ENCODE results near the gene FAM149B1. TPM values are rescaled to one million over a fixed set of nuclear protein-coding genes. Genes with fewer than 3 reads are reported as not detected.

Gene FAM149B1
- total and polyA plus RNA-seq, 2 of the 13 experiments (the other 11 are each of a cell fraction or from before 2014, with no cell fraction given), result 9.3 to 16.8 TPM

- TF ChIP-seq, protein P1, sequence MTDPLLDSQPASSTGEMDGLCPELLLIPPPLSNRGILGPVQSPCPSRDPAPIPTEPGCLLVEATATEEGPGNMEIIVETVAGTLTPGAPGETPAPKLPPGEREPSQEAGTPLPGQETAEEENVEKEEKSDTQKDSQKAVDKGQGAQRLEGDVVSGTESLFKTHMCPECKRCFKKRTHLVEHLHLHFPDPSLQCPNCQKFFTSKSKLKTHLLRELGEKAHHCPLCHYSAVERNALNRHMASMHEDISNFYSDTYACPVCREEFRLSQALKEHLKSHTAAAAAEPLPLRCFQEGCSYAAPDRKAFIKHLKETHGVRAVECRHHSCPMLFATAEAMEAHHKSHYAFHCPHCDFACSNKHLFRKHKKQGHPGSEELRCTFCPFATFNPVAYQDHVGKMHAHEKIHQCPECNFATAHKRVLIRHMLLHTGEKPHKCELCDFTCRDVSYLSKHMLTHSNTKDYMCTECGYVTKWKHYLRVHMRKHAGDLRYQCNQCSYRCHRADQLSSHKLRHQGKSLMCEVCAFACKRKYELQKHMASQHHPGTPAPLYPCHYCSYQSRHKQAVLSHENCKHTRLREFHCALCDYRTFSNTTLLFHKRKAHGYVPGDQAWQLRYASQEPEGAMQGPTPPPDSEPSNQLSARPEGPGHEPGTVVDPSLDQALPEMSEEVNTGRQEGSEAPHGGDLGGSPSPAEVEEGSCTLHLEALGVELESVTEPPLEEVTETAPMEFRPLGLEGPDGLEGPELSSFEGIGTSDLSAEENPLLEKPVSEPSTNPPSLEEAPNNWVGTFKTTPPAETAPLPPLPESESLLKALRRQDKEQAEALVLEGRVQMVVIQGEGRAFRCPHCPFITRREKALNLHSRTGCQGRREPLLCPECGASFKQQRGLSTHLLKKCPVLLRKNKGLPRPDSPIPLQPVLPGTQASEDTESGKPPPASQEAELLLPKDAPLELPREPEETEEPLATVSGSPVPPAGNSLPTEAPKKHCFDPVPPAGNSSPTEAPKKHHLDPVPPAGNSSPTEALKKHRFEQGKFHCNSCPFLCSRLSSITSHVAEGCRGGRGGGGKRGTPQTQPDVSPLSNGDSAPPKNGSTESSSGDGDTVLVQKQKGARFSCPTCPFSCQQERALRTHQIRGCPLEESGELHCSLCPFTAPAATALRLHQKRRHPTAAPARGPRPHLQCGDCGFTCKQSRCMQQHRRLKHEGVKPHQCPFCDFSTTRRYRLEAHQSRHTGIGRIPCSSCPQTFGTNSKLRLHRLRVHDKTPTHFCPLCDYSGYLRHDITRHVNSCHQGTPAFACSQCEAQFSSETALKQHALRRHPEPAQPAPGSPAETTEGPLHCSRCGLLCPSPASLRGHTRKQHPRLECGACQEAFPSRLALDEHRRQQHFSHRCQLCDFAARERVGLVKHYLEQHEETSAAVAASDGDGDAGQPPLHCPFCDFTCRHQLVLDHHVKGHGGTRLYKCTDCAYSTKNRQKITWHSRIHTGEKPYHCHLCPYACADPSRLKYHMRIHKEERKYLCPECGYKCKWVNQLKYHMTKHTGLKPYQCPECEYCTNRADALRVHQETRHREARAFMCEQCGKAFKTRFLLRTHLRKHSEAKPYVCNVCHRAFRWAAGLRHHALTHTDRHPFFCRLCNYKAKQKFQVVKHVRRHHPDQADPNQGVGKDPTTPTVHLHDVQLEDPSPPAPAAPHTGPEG (CRISPR knock-in tag; IDR thresholded peaks at IDR 0.05), result peak; percentile 32; the same call in 1 of the 2 replicates
- no peak for TF ChIP-seq RFX1 (IDR thresholded peaks at IDR 0.05)
- no peak for TF ChIP-seq PRDM4 (CRISPR knock-in tag; IDR thresholded peaks at IDR 0.05; ENCODE audit: borderline replicate concordance)
- TF ChIP-seq, protein P2, sequence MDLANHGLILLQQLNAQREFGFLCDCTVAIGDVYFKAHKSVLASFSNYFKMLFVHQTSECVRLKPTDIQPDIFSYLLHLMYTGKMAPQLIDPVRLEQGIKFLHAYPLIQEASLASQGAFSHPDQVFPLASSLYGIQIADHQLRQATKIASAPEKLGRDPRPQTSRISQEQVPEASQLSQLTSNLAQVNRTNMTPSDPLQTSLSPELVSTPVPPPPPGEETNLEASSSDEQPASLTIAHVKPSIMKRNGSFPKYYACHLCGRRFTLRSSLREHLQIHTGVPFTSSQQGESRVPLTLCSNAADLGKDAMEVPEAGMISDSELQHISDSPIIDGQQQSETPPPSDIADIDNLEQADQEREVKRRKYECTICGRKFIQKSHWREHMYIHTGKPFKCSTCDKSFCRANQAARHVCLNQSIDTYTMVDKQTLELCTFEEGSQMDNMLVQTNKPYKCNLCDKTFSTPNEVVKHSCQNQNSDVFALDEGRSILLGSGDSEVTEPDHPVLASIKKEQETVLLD (CRISPR knock-in tag; IDR thresholded peaks at IDR 0.05; ENCODE audit: low read depth), result peak; percentile 97
- peak in 1 of 2 experiments; percentile 78; a peak in 1 of 4 replicates for TF ChIP-seq KLF16 (CRISPR knock-in tag; IDR thresholded peaks at IDR 0.05)
- no peak for TF ChIP-seq ZNF720 (CRISPR knock-in tag; IDR thresholded peaks at IDR 0.05)
- 0 out of 2 replicates have a peak, but pooled peaks have one; percentile 31 for TF ChIP-seq MED13 (CRISPR knock-in tag; IDR thresholded peaks at IDR 0.05)
- TF ChIP-seq PRDM15 (CRISPR knock-in tag; IDR thresholded peaks at IDR 0.05), result 0 out of 2 replicates have a peak, but pooled peaks have one; percentile 27
- peak; percentile 54; the same call in 1 of the 2 replicates for TF ChIP-seq SMAD3 (CRISPR knock-in tag; IDR thresholded peaks at IDR 0.05)
- no peak for TF ChIP-seq GPBP1L1 (CRISPR knock-in tag; IDR thresholded peaks at IDR 0.05)
- peak; percentile 84; the same call in 1 of the 2 replicates for TF ChIP-seq MIER3 (CRISPR knock-in tag; IDR thresholded peaks at IDR 0.05; ENCODE audit: borderline replicate concordance)
- peak; percentile 54; the same call in 1 of the 2 replicates for TF ChIP-seq ZFP90 (CRISPR knock-in tag; IDR thresholded peaks at IDR 0.05; ENCODE audit: borderline replicate concordance)
- TF ChIP-seq ZNF569 (CRISPR knock-in tag; IDR thresholded peaks at IDR 0.05; ENCODE audit: borderline replicate concordance), result no peak
Measured at GRCh38 chr10:73167783-73168464, at the start of gene FAM149B1, which contains the start of gene ECD (continued).

Data from HepG2 (cell line).